Trophoblast cell (in vitro differentiated cells and primary cell): ENCODE results near the gene FAM13A.

Experiments used
- DNase-seq, 2 donors: peaks; one replicate each; pipeline ENCODE4 v3.0.0-alpha.2; 2016
- H2AFZ ChIP-seq: 2 replicates; pipeline ENCODE4 v1.6.1; 2013; ENCODE audit warnings: low read length, moderate library complexity, mild to moderate bottlenecking; ENCODE audit not compliant: insufficient read depth, poor library complexity
- H2AK5ac ChIP-seq: 2 replicates; pipeline ENCODE4 v1.6.1; 2013; ENCODE audit warnings: mild to moderate bottlenecking, low read length
- H2BK120ac ChIP-seq: 2 replicates; pipeline ENCODE4 v1.6.1; 2013; ENCODE audit warnings: low read length, mild to moderate bottlenecking, moderate library complexity; ENCODE audit not compliant: insufficient read depth, poor library complexity
- H2BK12ac ChIP-seq: 2 replicates; pipeline ENCODE4 v1.6.1; 2013; ENCODE audit warnings: mild to moderate bottlenecking, low read length, moderate library complexity
- H2BK5ac ChIP-seq: 2 replicates; pipeline ENCODE4 v1.6.1; 2013; ENCODE audit warnings: low read length, low read depth, moderate library complexity, mild to moderate bottlenecking; ENCODE audit not compliant: poor library complexity
- H3K14ac ChIP-seq: 2 replicates; pipeline ENCODE4 v1.6.1; 2013; ENCODE audit warnings: mild to moderate bottlenecking, low read length
- H3K18ac ChIP-seq: 2 replicates; pipeline ENCODE4 v1.6.1; 2013; ENCODE audit warnings: mild to moderate bottlenecking, low read length
- H3K23ac ChIP-seq: 2 replicates; pipeline ENCODE4 v1.6.1; 2013; ENCODE audit warnings: low read length
- H3K27ac ChIP-seq: 2 replicates; pipeline ENCODE4 v1.5.1; 2013; ENCODE audit warnings: low read depth, mild to moderate bottlenecking, inconsistent platforms, low read length, moderate library complexity
- H3K27me3 ChIP-seq: 2 replicates; pipeline ENCODE4 v1.6.1; 2013; ENCODE audit warnings: inconsistent platforms, mild to moderate bottlenecking, low read length, moderate library complexity; ENCODE audit not compliant: insufficient read depth
- H3K36me3 ChIP-seq, 2 experiments: 1 replicate in 1 of 2; 2 replicates in 1 of 2; pipeline ENCODE4 v1.6.1; 2013; ENCODE audit warnings: low read length in 2 of 2, mild to moderate bottlenecking in 2 of 2, moderate library complexity in 1 of 2; ENCODE audit not compliant: insufficient read depth in 2 of 2, control insufficient read depth in 1 of 2
- H3K4ac ChIP-seq: 2 replicates; pipeline ENCODE4 v1.6.1; 2013; ENCODE audit warnings: low read depth, mild to moderate bottlenecking, low read length, moderate library complexity
- H3K4me1 ChIP-seq, 2 experiments: 1 replicate in 1 of 2; 2 replicates in 1 of 2; pipeline ENCODE4 v1.6.1; 2013; ENCODE audit warnings: low read length in 2 of 2, mild to moderate bottlenecking in 2 of 2, moderate library complexity in 1 of 2; ENCODE audit not compliant: insufficient read depth in 2 of 2, control insufficient read depth in 1 of 2
- H3K4me2 ChIP-seq: 2 replicates; pipeline ENCODE4 v1.6.1; 2013; ENCODE audit warnings: inconsistent platforms, mild to moderate bottlenecking, low read length, moderate library complexity
- H3K4me3 ChIP-seq: 2 replicates; pipeline ENCODE4 v1.5.1; 2013; ENCODE audit warnings: mild to moderate bottlenecking, low read depth, low read length, inconsistent platforms
- H3K79me1 ChIP-seq: one replicate; pipeline ENCODE4 v1.6.1; 2013; ENCODE audit warnings: low read length
- H3K79me2 ChIP-seq: 2 replicates; pipeline ENCODE4 v1.6.1; 2013; ENCODE audit warnings: low read length, mild to moderate bottlenecking; ENCODE audit not compliant: control insufficient read depth, insufficient read depth, poor library complexity
- H3K9ac ChIP-seq: 2 replicates; pipeline ENCODE4 v1.6.1; 2013; ENCODE audit warnings: mild to moderate bottlenecking, low read length
- H3K9me3 ChIP-seq: 2 replicates; pipeline ENCODE4 v1.6.1; 2013; ENCODE audit warnings: low read depth, mild to moderate bottlenecking, control low read depth, inconsistent platforms, low read length; ENCODE audit not compliant: insufficient read depth
- H4K12ac ChIP-seq: 2 replicates; pipeline ENCODE4 v1.6.1; 2013; ENCODE audit warnings: low read depth, mild to moderate bottlenecking, low read length, moderate library complexity
- H4K8ac ChIP-seq: 2 replicates; pipeline ENCODE4 v1.6.1; 2013; ENCODE audit warnings: low read depth, mild to moderate bottlenecking, low read length, moderate library complexity
- H4K91ac ChIP-seq: one replicate; pipeline ENCODE4 v1.6.1; 2013; ENCODE audit warnings: low read depth, mild to moderate bottlenecking, low read length, moderate library complexity
- whole genome bisulfite sequencing: extraction: QIAGEN DNeasy Blood & Tissue Kit; methylation state at CpG from one replicate; pipeline ENCODE4 v1.1.7; 2013; ENCODE audit warnings: missing lambda C conversion rate; ENCODE audit not compliant: insufficient read length, insufficient coverage; ENCODE audit errors: extremely low coverage; 5-methylcytosine and 5-hydroxymethylcytosine counted together

FAM13A gene

DNA sequence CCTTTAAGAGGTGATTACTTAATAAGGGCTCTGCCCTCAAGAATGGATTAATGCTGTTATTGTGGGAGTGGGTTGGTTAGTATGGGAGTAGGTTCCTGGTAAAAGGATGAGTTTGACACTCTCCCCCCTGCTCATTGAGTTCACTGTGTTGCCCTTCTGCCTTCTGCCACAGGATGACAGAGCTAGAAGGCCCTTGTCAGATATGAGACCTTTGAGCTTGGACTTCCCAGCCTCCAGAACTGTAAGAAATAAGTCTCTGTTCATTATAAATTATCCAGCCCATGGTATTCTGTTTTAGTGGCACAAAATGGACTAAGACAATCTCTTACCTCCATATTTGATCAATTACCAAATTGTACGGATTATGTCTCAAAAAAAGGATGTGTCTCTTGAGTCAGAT is 245.1 kb downstream of the FAM13A start:
- no peak overlapping the region for H3K4me2 ChIP-seq
- no peak overlapping the region for H2BK12ac ChIP-seq
- WGBS: no CpG with 5 or more reads among the region's 1 CpG
- H4K91ac ChIP-seq: no peak overlapping the region
- no peak overlapping the region for H3K4ac ChIP-seq
- no peak overlapping the region for H2AK5ac ChIP-seq
- H3K18ac ChIP-seq: no peak overlapping the region
- DNase-seq: no peak
- no peak overlapping the region for H4K8ac ChIP-seq
- H3K79me2 ChIP-seq: no peaks in the 10 kb centered on the region
- no peak overlapping the region for H3K9ac ChIP-seq
- no peaks in the 10 kb centered on the region for H3K4me1 ChIP-seq
- H3K79me1 ChIP-seq: no peaks in the 10 kb centered on the region
- H3K4me3 ChIP-seq: no peak overlapping the region
- no peak overlapping the region for H2BK5ac ChIP-seq
- H3K9me3 ChIP-seq: no peaks in the 10 kb centered on the region
- no peak overlapping the region for H3K23ac ChIP-seq
- H2AFZ ChIP-seq: no peak overlapping the region
- no peaks in the 10 kb centered on the region for H3K27me3 ChIP-seq
- H3K14ac ChIP-seq: no peak overlapping the region
- no peak overlapping the region for H4K12ac ChIP-seq
- H3K27ac ChIP-seq: no peak overlapping the region
- no peaks in the 10 kb centered on the region for H3K36me3 ChIP-seq
- H2BK120ac ChIP-seq: no peak overlapping the region

DNA sequence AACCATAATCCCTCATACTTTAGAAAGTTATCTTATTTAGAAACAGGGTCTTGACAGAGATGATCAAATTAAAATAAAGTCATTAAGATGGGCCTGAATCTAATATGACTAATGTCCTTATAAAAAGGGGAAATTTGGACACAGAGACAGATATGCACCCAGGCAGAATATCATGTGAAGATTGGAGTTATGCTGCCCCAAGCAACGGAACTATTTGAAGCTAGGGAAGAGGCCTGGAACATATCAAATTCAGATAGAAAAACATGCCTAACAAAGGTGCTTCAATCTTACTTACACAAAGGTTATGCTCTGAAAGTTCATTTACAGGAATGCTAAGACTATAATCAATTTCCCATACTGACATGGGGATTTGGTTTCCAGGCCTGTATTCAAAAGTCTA is 246.7 kb downstream of the FAM13A start:
- no peak overlapping the region for H2BK120ac ChIP-seq
- no peaks in the 10 kb centered on the region for H3K79me1 ChIP-seq
- no peak overlapping the region for H4K91ac ChIP-seq
- H4K8ac ChIP-seq: no peak overlapping the region
- H3K14ac ChIP-seq: no peak overlapping the region
- H3K4me1 ChIP-seq: no peaks in the 10 kb centered on the region
- H3K4ac ChIP-seq: no peak overlapping the region
- H2BK5ac ChIP-seq: no peak overlapping the region
- no peaks in the 10 kb centered on the region for H3K9me3 ChIP-seq
- H3K27ac ChIP-seq: no peak overlapping the region
- no peak overlapping the region for H3K9ac ChIP-seq
- no peak overlapping the region for H2AFZ ChIP-seq
- H3K4me2 ChIP-seq: no peak overlapping the region
- no peak overlapping the region for H2BK12ac ChIP-seq
- H3K18ac ChIP-seq: no peak overlapping the region
- no peaks in the 10 kb centered on the region for H3K36me3 ChIP-seq
- no CpG with 5 or more reads among the region's 1 CpG for WGBS
- no peak overlapping the region for H4K12ac ChIP-seq
- H3K79me2 ChIP-seq: no peaks in the 10 kb centered on the region
- no peak overlapping the region for H2AK5ac ChIP-seq
- H3K27me3 ChIP-seq: no peaks in the 10 kb centered on the region
- no peak for DNase-seq
- H3K4me3 ChIP-seq: no peak overlapping the region
- H3K23ac ChIP-seq: no peak overlapping the region

DNA sequence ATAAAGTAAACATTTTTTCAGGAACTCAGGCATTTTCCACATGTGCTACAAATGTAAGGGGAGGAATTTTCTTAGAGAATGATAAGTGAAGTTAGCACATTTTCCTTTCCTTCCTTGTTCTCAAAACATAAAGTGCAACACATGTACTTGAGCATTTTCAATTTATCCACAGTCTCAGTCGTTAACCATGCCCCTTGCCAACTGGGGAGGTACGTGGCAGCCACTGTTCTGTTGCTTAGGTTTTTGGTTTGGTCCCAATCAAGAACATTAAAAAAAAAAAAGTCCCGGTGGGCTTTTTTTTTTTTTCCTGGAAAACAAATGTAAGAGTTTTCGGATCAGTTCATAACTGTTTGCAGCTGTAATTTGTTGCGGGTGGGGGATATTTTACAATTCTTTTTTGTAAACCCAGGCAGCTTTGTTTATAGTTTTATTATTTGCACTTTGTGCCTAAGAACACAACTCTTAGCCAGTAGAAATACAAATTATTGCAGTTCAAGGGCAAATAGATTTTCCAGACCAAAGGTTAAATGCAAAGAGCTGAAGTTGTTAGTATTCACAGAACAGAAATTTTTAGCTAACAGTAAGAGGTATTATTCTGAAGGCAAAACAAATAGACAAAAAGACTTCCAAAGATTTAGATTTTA is 247.3 kb downstream of the FAM13A start:
- Histone ChIP-seq H3K36me3 (no peaks in the 10 kb centered on the region), H2BK12ac (no peak overlapping the region), H3K4me2 (no peak overlapping the region), H4K8ac (no peak overlapping the region), H3K4me3 (no peak overlapping the region), H3K14ac (no peak overlapping the region), H2BK120ac (no peak overlapping the region), H3K9ac (no peak overlapping the region), H2AK5ac (no peak overlapping the region), H3K4me1 (no peaks in the 10 kb centered on the region), H3K4ac (no peak overlapping the region), H3K79me1 (no peaks in the 10 kb centered on the region), H4K91ac (no peak overlapping the region), H3K18ac (no peak overlapping the region), H2AFZ (no peak overlapping the region), H4K12ac (no peak overlapping the region), H3K27me3 (no peaks in the 10 kb centered on the region), H3K23ac (no peak overlapping the region), H3K79me2 (no peaks in the 10 kb centered on the region), H3K27ac (no peak overlapping the region), H2BK5ac (no peak overlapping the region), H3K9me3 (no peaks in the 10 kb centered on the region)
- no CpG with 5 or more reads among the region's 5 CpGs for WGBS
- no peak for DNase-seq

- Histone ChIP-seq H3K27me3 (no peaks in the 10 kb centered on the region), H2AK5ac (no peak overlapping the region), H4K91ac (no peak overlapping the region), H4K12ac (no peak overlapping the region), H3K14ac (no peak overlapping the region), H3K9me3 (no peaks in the 10 kb centered on the region), H3K36me3 (no peaks in the 10 kb centered on the region), H3K4me3 (no peak overlapping the region), H3K4me1 (no peaks in the 10 kb centered on the region), H3K4me2 (no peak overlapping the region), H3K27ac (no peak overlapping the region), H2BK120ac (no peak overlapping the region), H2BK5ac (no peak overlapping the region), H3K79me1 (no peaks in the 10 kb centered on the region), H3K23ac (no peak overlapping the region), H3K79me2 (no peaks in the 10 kb centered on the region), H2AFZ (no peak overlapping the region), H3K4ac (no peak overlapping the region), H3K18ac (no peak overlapping the region), H4K8ac (no peak overlapping the region), H3K9ac (no peak overlapping the region), H2BK12ac (no peak overlapping the region)
- DNase-seq: no peak
- WGBS: no CpG with 5 or more reads among the region's 2 CpGs
These were observed 247.9 kb downstream of the FAM13A start for GRCh38 chr4:88809101-88809500.
